Prostate gland (tissue), 2 donors: ENCODE results near the gene NEIL1. TPM values are rescaled to one million over a fixed set of nuclear protein-coding genes. Genes with fewer than 3 reads are reported as not detected.
"Not testable (repeated sequence)": the region's sequence is repeated elsewhere in the genome, so short reads cannot be mapped to it uniquely, and the experiment has no call there.

Experiments
- DNase-seq: peaks from one replicate; pipeline ENCODE4 v3.0.0-alpha.2; 2019; ENCODE audit warnings: low spot score
- H3K27ac ChIP-seq, 2 donors: fragments of 200-600 bp; sonication (generic); 2 replicates each; pipeline ENCODE4 v1.5.1; 2017 to 2019
- H3K27me3 ChIP-seq: fragments of 200-600 bp; sonication (generic); replicated peaks from 2 replicates; pipeline ENCODE4 v1.5.1; 2019; ENCODE audit not compliant: insufficient read depth
- H3K36me3 ChIP-seq, 2 donors: fragments of 200-600 bp; sonication (generic); 1 replicate in 1 of 2; 2 replicates in 1 of 2; pipeline versions ENCODE4 v1.5.1 to v1.8.1; 2017 to 2019
- H3K4me1 ChIP-seq: fragments of 200-600 bp; sonication (generic); replicated peaks from 2 replicates; pipeline ENCODE4 v1.5.1; 2019
- H3K4me3 ChIP-seq, 2 donors: fragments of 200-600 bp; sonication (generic); 2 replicates each; pipeline ENCODE4 v1.5.1; 2017 to 2019
- H3K9me3 ChIP-seq: fragments of 200-600 bp; sonication (generic); 2 replicates; pipeline ENCODE4 v1.5.1; 2017
- POLR2A ChIP-seq: fragments of 450-650 bp; IDR thresholded peaks from one replicate; pipeline ENCODE4 v1.6.1; 2016; ENCODE audit warnings: antibody characterized with exemption, mild to moderate bottlenecking
- POLR2AphosphoS5 ChIP-seq: sonication (generic); formaldehyde crosslinking; IDR thresholded peaks from one replicate; pipeline ENCODE4 v1.6.1; 2017; ENCODE audit warnings: antibody characterized with exemption
- WGBS: methylation state at CpG from one replicate; pipeline ENCODE4 v1.1.5; 2018; 5-methylcytosine and 5-hydroxymethylcytosine counted together
- intact Hi-C: fragments of 100-400 bp; cut with DNase I; formaldehyde crosslinking; loops from one replicate; pipeline ENCODE4 v1.14.2; 2022
- total RNA-seq, 2 donors: library from RNA; depleted of rRNA; stranded (reverse); fragments of >200 nt; gene quantifications; one replicate each; pipeline ENCODE4 v1.1.0, GENCODE V29; 2016
- TF ChIP-seq, protein P1 (sequence below), 4 experiments: fragments of 200-600 bp in 2 of 4; fragments of 450-650 bp in 2 of 4; sonication (generic) in 2 of 4; IDR thresholded peaks; 1 replicate in 3 of 4; 2 replicates in 1 of 4; pipeline ENCODE4 v1.5.1; 2016 to 2019; ENCODE audit warnings: antibody characterized with exemption in 4 of 4, mild to moderate bottlenecking in 2 of 4, moderate library complexity in 2 of 4

The NEIL1 gene
- total RNA-seq, 2 donors from 2014 or later = 46.0 to 79.5 TPM

DNA sequence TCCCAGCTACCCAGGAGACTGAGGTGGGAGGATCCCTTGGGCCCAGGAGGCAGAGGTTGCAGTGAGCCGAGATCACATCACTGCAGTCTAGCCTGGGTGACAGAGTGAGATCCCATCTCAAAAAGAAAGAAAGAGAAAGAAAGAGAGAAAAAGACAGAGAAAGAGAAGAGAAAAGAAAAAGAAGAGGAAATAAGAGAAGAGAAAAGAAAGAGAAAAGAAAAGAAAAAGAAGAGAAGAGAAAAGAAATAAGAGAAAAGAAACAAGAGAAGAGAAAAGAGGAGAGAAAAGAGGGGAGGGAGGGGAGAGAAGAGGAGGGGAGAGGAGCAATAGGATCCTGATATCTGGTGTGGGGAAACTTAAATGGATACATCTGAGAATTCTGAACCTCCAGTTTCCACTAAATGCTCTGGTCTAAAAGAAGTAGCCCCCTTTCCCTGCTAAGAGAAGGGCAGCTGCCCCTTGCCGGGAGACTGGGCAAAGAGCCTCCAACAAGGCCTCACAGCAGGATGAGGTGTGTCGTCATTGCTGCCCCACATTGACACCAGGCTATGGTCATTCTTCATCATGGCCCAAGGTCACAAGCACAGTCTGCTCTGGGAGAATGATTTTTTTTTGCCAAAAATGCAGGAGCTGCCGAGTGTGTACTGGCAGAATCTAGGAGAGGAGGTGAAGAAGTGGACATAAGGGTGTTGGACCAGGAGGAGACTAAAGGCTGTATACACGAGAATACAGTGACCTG lies 32.1 kb upstream of the NEIL1 start:
- Histone ChIP-seq H3K27me3 (no peaks in the 10 kb centered on the region), H3K4me1 (no peaks in the 10 kb centered on the region), H3K36me3 (no peaks in the 10 kb centered on the region), H3K9me3 (no peaks in the 10 kb centered on the region), H3K4me3 (no peak overlapping the region), H3K27ac (no peak overlapping the region)
- no peak for DNase-seq
- no peak for TF ChIP-seq POLR2A
- no peak for TF ChIP-seq POLR2AphosphoS5
- TF ChIP-seq, protein P1, sequence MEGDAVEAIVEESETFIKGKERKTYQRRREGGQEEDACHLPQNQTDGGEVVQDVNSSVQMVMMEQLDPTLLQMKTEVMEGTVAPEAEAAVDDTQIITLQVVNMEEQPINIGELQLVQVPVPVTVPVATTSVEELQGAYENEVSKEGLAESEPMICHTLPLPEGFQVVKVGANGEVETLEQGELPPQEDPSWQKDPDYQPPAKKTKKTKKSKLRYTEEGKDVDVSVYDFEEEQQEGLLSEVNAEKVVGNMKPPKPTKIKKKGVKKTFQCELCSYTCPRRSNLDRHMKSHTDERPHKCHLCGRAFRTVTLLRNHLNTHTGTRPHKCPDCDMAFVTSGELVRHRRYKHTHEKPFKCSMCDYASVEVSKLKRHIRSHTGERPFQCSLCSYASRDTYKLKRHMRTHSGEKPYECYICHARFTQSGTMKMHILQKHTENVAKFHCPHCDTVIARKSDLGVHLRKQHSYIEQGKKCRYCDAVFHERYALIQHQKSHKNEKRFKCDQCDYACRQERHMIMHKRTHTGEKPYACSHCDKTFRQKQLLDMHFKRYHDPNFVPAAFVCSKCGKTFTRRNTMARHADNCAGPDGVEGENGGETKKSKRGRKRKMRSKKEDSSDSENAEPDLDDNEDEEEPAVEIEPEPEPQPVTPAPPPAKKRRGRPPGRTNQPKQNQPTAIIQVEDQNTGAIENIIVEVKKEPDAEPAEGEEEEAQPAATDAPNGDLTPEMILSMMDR (IDR thresholded peaks at IDR 0.05) = no peak
- WGBS = 84% methylated on average over 5 of the region's 5 CpGs
- intact Hi-C loops = no loop called here

DNA sequence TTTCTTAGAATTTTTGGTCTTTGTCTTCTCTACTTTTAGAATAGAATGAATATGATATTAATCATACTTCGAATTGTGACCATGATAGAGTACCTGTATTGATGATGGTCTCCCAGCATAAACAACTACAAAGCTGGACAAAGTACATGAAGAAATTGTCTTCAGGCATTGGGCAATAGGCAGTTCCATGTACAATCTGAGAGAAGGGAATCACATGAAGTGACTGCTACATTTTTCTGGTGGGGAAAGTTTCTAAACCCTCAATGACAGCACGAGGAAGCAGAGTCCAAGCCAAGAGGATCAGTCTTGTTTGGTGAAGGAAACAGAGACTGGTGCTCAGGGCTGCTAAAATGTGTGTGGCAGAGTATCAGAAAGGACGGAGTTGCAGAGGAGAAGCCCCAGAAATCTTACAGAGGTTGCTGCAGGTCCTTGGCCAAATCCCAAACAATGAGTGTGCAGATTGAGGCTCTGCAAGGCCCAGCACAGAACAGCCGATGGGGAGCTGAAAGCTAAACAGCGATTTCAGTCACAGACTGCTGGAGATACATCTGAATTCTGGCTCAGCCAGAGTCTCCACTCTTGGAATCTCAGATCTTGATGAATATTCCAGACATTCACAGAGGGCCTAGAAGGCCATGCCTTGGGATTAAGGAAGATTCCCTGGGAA lies 27.5 kb upstream of the NEIL1 start:
- H3K27ac ChIP-seq, H3K4me3 ChIP-seq, H3K4me1 ChIP-seq, intact Hi-C loops, H3K27me3 ChIP-seq, H3K9me3 ChIP-seq, H3K36me3 ChIP-seq, DNase-seq: not testable (repeated sequence)
- 88% methylated on average over 5 of the region's 5 CpGs for WGBS

DNA sequence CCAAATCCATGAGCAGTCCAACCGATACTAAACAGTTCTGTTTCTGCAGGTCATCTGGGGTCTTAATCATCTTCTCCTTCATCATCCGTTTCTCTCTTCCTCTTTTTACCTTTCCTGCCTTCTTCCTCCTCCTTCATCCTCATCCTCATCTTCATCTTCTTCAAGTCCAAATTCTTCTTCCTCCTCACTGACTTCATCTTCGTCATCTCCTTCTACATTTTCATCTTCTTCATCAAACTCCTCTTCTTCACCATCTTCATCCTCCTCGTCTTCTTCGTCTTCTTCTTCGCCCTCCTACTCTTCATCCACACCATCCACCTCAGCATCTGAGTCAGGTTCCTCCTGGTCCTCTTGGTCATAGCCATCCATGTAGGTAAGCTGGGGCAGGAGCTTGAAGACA lies 25.1 kb upstream of the NEIL1 start:
- Histone ChIP-seq H3K27me3 (no peaks in the 10 kb centered on the region), H3K4me3 (no peak overlapping the region), H3K27ac (no peak overlapping the region), H3K36me3 (no peaks in the 10 kb centered on the region), H3K4me1 (no peaks in the 10 kb centered on the region), H3K9me3 (no peaks in the 10 kb centered on the region)
- 91% methylated on average over 6 of the region's 6 CpGs for WGBS
- intact Hi-C loops = no loop called here
- no peak for DNase-seq
- TF ChIP-seq, protein P1 (IDR thresholded peaks at IDR 0.05) = no peak
- TF ChIP-seq POLR2A = no peak
- TF ChIP-seq POLR2AphosphoS5 = no peak

DNA sequence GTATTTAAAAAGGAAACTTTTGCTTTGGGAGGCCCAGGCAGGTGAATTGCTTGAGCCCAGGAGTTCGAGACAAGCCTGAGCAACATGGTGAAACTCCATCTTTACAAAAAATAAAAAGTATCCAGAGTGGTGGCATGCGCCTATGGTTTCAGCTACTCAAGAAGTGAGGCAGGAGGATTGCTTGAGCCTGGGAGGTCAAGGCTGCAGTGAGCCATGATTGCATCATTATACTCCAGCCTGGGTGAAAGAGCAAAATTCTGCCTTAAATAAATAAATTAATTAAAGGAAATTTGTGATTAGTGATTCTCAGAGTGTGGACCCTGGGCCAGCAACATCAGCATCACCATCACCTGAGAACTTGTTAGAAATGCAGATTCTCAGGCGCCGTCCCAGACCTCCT lies 20.9 kb upstream of the NEIL1 start:
- intact Hi-C loops = no loop called here
- 86% methylated on average over 4 of the region's 4 CpGs for WGBS
- no peaks in the 10 kb centered on the region for H3K36me3 ChIP-seq

DNA sequence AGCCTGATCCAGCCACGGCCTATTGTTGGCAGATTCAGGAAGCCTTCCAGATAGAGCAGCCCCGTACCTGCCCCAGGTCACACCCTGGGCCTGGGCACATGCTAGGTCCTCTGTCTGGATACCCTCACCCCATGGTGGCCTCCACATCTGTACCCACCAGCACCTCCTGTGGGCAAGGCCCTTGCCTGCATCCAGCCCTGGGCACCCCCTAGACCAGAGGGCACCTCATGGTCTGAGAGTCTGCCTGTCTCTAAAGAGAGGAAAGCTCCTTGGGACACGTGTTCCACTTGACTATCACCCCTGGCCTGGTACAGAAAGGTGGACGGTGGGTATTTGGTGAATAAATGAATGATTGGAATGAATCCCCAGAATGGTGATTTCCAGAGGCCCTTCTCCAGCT lies 19.8 kb upstream of the NEIL1 start:
- Histone ChIP-seq H3K4me3 (no peak overlapping the region), H3K4me1 (no peaks in the 10 kb centered on the region), H3K27me3 (no peaks in the 10 kb centered on the region), H3K27ac (no peak overlapping the region), H3K36me3 (no peaks in the 10 kb centered on the region), H3K9me3 (no peaks in the 10 kb centered on the region)
- TF ChIP-seq, protein P1 (IDR thresholded peaks at IDR 0.05) = no peak
- TF ChIP-seq POLR2AphosphoS5 = no peak
- no peak for TF ChIP-seq POLR2A
- DNase-seq = no peak
- intact Hi-C loops = no loop called here
- WGBS = 85% methylated on average over 4 of the region's 4 CpGs

More for the DNA sequence above, 20.9 kb upstream of the NEIL1 start:
- Histone ChIP-seq H3K4me3 (no peak overlapping the region), H3K27me3 (no peaks in the 10 kb centered on the region), H3K4me1 (no peaks in the 10 kb centered on the region), H3K27ac (no peak overlapping the region), H3K9me3 (no peaks in the 10 kb centered on the region)
- no peak for DNase-seq
- no peak for TF ChIP-seq POLR2AphosphoS5
- no peak for TF ChIP-seq POLR2A
- TF ChIP-seq, protein P1 (IDR thresholded peaks at IDR 0.05) = no peak
